ENCODE data around the gene ATP6V1B1.

GRCh38 chr2:70977605-70978205 lies 42.0 kb downstream of the ATP6V1B1 start:
- TF ChIP-seq POLR2A (IDR thresholded peaks at IDR 0.05; ENCODE audit: low read depth, low read length) (no peak), POLR2AphosphoS5 (IDR thresholded peaks at IDR 0.05; ENCODE audit: low read depth, low read length) (no peak), TAF1 (IDR thresholded peaks at IDR 0.05; ENCODE audit: borderline replicate concordance, low read depth, low read length) (no peak)

All from GM12892 (cell line).